Left ventricle myocardium superior (tissue), 1 donor: ENCODE data around the gene CATSPERB. TPM values are rescaled to one million over a fixed set of nuclear protein-coding genes. Genes with fewer than 3 reads are reported as not detected.
"Not testable (repeated sequence)": the region's sequence is repeated elsewhere in the genome, so short reads cannot be mapped to it uniquely, and the experiment has no call there.

Experiments
- ATAC-seq: fragments of 200-7000 bp; cut with Tn5 transposase; one replicate; pipeline ENCODE4 v1.9.1; 2020; ENCODE audit warnings: mild to moderate bottlenecking, moderate library complexity
- DNase-seq: peaks from one replicate; pipeline ENCODE4 v3.0.0-alpha.2; 2020
- intact Hi-C: fragments of 100-400 bp; cut with micrococcal nuclease; formaldehyde crosslinking; loops from one replicate; pipeline ENCODE4 v1.11.0; 2022
- total RNA-seq: library from RNA; stranded (reverse); fragmentation: NEBNext Ultra II Directional; extraction: Animal tissue kit (Norgen Biotek cat#: 25700); gene quantifications from one replicate; pipeline ENCODE4 v1.2.1, GENCODE V29; 2021
- donor health status: DM: no; HTN: yes; CAD: no; lungs with severe emphysema.

Gene CATSPERB
- total RNA-seq, 1 donor from 2014 or later: 0.37 TPM

DNA sequence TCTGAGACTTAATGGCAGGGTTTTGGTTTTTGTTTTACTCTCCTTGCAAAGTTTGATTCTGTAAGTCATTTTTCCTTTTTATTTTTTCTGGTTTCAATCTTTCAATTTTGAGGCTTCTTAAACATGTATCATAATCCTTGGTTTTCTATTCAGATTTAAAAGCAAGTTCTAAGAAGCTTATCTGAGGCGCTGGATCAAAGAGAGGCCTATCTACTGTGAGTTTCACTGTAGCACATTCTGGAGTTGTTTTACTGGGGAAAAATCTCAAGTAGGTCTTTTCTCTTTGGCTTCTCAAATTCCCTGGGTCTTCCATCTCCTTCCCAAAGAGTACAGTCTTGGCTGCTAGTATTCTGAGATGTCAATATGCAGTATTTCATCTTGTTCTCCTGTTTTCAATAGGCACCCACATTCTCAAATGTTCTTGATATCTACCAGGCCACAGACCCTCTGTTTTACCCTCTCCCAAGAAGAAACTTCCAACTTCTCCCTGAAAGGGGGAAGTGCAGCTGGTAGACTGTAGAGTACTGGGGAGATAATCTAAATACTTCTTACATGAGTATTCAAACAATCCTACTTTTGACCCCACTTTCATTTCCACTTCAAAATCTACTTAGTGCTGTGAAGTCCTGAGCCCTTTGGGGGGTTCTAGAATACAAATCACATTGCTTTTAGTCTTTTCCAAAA lies 10.9 kb upstream of the CATSPERB start:
- ATAC-seq: no peak
- DNase-seq: no peak
- intact Hi-C loops: no loop called here

DNA sequence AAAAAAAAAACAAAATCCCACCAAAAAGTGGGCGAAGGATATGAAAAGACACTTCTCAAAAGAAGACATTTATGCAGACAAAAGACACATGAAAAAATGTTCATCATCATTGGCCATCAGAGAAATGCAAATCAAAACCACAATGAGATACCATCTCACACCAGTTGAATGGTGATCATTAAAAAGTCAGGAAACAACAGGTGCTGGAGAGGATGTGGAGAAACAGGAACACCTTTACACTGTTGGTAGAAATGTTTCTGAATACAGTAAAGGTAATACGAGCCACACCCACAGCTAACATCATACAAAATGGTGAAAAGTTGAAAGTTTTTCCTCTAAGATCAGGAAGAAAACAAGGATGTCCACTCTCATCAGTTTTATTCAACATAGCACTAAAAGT lies 8.0 kb upstream of the CATSPERB start:
- DNase-seq, intact Hi-C loops, ATAC-seq: not testable (repeated sequence)

DNA sequence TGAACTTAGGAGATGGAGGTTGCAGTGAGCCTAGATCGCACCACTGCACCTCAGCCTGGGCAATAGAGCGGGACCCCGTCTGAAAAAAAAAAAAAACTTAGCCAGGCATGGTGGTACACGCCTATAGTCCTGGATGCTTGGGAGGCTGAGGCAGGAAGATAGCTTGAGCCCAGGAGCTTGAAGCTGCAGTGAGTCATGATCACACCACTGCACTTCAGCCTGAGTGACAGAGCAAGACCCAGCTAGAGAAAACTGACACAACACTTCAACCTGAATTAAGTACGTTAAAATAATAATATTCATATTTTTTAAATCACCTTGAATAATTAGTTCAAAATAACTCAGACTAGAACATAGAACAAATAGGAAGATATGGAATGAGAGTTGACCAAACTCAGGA lies 5.7 kb upstream of the CATSPERB start:
- ATAC-seq: no peak
- intact Hi-C loops: no loop called here
- no peak for DNase-seq

DNA sequence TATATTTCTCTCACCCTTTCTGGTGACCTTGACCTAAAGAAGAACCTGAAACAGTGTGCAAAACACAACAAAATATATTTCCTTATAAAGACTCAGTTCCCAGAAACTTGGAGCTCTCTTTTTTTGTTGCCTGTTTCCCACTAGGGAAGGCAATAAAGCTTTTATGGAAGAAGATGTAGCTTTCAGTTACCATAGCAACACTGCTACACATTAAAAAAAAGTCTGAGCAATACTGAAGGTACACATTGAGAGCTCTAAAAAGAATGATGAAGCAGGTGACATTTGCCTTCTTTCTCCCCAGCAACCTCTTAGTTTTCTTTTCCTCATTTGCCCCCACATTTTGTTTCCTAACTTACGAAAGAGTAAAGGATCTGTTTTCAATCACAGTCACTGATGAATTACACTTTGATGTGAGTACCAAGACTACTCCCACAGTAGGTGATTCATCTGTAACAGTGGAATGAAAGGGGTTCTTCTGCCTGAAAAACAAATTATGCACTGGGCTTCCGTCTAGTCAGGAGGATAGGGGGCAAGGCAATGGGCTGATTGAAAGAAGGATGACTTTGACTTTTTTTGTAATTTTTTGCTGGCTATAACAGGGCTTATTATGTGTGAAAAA lies 1.1 kb upstream of the CATSPERB start:
- DNase-seq (no peak), ATAC-seq (no peak)
- intact Hi-C loops: no loop called here

DNA sequence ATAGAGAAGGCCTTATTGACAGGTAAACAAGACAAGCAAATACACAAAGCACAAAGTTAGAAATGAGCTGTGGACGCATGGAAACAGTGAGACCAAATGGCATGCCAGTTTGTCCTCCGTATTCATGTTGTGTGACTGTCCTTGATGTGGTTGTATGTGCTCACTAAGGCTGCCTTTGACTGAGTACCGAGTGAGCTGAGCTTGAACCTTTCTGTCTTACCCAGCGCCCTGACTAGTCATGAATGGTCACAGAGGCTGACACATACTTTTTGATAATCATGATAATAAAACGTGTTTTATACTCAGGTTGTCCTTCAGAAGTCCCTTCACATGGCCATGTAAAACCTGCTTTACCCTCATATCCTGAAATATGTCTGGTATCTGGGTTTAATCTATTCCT lies 553 bp upstream of the CATSPERB start:
- ATAC-seq: no peak
- intact Hi-C loops: no loop called here
- no peak for DNase-seq

DNA sequence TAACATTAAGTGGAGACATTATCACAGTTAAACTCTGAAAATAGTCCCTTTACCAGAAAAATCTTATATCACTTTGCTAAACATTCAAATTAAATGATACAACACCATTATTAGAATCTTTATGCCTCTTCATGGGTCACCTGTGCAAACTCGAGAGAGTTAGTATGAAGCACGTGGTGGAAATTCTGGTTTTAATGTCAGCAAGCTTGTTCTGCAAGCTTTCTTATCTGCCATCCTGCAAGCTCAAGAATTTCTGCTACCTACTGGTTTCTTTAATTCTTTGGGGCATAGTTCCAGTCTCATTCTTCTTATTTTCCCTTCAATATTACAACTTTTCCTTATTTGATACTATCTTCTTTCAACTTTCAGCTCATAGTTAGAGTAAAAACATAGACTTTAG lies 868 bp downstream of the CATSPERB start:
- no peak for DNase-seq
- ATAC-seq: no peak

DNA sequence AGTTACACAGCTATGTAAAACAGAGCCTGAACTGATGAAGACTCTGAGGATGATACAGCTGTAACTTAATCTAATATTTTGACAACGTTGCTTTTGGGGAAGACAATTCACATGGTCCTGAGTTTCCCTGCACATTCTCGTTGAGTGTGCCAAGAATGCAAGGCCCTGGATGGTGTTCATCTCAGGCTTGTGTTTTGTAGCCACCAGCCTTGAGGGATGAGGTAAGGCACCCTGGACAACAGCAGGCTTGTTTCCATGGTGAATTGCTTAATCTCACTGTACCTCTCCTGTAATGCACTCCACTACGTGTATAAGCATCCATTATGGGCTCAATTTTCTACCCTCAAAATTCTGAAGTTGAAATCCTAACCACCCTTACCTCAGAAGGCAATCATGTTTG lies 2.1 kb downstream of the CATSPERB start:
- ATAC-seq: no peak
- no peak for DNase-seq
- intact Hi-C loops: no loop called here

More for the DNA sequence above, 868 bp downstream of the CATSPERB start:
- intact Hi-C loops: no loop called here

DNA sequence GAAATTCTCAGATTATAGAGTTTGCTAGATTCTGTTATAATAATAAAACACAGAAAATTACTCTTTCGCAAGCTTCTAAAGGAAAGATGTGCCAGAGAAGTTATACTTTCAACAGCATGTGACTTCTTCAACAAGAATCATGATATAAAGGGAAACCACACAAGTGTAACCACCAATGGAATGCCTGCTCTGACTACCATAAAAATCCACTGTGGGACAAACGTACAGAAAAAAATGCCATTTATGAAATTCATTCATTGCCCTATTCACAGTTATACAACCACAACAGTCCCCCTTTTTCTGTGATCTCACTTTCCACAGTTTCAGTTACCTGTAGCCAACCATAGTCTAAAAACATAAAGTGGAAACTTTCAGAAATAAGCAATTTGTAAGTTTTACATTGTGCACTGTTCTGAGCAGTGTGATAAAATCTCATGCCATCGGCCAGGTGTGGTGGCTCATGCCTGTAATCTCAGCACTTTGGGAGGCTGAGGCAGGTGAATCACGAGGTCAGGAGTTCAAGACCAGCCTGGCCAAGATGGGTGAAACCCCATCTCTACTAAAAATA lies 3.2 kb downstream of the CATSPERB start:
- no peak for ATAC-seq
- intact Hi-C loops: no loop called here
- DNase-seq: no peak

DNA sequence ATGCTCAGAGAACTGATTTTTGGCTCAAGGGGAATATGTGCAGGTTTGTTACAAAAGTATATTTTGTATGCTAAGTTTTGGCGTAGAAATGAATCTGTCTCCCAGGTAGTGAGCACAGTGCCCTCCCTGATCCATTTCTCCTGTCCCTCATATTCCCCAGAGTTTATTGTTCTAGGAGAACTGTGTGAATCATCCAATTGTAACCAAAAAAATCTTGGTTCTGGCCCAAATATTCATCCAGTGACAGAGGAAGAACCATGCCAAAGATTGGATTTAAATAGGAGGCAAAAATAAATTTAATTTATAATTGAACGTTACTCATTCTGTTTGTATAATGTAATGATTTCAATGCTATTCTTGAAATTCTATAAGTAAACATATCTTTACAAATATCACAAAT lies 4.8 kb downstream of the CATSPERB start:
- intact Hi-C loops: no loop called here
- DNase-seq (no peak), ATAC-seq (no peak)

DNA sequence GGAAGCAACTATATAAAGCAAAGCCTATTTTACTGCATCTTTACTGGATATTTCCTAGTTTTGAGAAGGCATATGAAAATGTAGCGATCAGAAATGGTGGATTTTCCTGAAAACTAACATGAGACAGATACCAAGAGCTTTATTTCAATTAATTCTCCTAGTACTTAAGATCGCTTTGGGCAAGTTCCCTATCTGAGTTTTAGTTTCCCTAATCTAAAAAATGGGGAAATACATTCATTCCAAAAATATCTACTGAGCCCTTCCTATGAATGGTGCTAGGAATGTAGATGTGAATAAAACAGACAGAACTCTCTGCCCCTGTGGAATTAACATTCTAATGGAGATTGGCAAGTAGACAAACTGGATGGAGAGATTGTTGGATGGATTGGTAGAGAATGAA lies 8.4 kb downstream of the CATSPERB start:
- no peak for DNase-seq
- no peak for ATAC-seq
- intact Hi-C loops: no loop called here

DNA sequence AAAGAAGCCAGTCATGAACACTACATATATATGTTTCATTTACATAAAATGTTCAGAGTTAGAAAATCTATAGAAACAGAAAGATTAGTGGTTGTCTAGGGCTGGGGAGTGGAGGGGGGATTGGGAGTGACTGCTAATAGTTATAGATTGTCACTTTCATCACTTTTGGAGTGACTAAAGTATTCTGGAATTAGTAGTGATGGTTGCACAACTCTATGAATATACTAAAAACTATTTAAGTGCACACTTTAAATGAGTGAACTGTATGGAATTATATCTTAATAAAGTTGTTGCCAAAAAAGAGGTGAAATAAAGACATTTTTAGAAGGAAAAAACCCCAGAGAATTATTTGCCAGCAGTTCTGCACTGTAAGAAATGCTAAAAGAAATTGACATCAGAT lies 9.5 kb downstream of the CATSPERB start:
- ATAC-seq (no peak), DNase-seq (no peak)
- intact Hi-C loops: no loop called here

DNA sequence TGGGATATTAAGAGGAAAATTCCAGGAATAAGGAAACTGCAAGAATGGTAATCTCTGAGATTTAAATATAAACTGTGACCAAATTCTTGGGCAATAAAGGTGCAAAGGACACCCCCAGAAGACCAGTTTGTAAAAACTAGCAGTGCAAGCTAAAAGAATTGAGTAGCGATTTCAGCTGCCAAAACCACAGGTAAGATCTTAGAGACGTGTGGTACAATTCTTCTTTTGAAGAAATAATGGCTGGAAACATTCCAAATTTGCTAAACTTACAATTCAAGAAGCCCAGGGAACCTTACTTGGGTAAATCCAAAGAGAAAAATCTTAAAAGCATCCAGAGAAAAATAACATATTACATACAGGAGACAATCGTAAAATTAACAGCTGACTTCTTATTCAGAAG lies 12.0 kb downstream of the CATSPERB start:
- DNase-seq: no peak
- no peak for ATAC-seq
- intact Hi-C loops: no loop called here

DNA sequence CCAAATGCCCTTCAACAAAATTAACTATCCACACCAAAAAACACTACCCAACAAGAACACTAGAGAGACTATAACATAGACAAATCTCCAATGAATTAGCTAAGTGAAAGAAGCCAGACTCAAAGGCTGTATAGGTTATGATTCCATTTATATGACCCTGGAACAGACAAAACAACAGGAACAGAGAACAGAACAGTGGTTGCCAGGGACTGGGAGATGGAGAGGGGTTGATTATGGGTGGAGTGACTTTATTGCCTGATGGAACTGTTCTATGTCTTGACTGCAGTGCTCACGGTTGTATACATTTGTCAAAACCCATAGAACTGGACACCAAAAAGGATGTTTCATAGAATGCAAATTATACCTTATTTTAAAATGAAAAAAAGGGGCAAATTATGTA lies 14.9 kb downstream of the CATSPERB start:
- intact Hi-C loops: no loop called here
- no peak for DNase-seq
- no peak for ATAC-seq

DNA sequence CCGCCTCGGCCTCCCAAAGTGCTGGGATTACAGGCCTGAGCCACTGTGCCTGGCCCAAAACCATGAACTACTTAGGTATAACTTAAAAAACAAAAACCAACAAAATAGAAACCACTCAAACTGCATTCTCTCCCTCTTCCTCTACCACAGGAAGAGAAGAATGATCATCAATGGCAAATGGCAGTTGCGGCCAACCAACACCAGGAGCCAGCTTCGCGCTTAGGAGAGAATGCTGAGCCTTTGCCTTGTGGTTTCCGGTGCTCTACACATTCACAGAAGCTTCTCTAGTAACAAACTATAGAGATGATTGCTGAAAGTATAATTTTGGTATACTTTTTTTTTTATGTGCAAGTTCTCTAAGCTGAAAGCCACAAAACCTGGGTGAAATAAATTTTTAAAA lies 17.1 kb downstream of the CATSPERB start:
- intact Hi-C loops: no loop called here
- ATAC-seq: no peak
- DNase-seq: no peak

DNA sequence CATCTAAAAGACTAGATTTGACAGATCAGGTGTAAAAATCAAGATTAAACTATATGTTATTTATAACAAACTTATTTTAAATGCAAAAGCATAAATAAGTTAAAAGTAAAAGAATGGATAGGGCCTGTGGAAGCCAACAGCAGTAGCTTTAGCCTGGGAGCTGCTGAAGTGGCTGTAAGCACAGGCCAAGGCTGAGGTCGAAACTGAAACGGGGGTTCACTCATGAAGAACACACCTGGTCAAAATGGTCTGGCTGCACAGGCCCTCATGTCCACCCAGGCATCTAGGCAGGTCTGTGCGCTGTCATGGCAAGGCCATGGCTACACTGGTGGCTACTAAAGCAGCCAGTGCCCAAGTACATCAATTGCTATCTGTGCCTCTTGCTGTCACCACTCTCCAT lies 23.1 kb downstream of the CATSPERB start:
- no peak for ATAC-seq
- intact Hi-C loops: no loop called here
- no peak for DNase-seq

DNA sequence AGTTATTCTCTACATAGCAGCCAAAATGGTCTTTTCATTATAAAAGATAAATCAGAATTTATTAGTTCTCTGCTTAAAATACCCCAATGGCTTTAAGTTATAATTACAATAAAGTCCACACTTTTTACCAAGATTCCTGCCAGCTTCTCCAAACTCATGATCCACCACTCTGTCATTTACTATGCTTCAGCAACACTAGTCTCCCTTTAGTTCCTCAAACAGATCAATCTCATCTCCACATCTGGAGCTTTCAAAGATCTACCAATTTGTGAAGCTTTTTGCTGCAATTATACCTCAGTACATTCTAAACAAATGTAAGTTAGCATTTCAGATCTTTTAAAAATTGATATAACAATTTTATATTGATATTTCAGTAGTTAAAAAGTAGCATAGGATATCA lies 24.9 kb downstream of the CATSPERB start:
- DNase-seq (no peak), ATAC-seq (no peak)
- intact Hi-C loops: no loop called here

DNA sequence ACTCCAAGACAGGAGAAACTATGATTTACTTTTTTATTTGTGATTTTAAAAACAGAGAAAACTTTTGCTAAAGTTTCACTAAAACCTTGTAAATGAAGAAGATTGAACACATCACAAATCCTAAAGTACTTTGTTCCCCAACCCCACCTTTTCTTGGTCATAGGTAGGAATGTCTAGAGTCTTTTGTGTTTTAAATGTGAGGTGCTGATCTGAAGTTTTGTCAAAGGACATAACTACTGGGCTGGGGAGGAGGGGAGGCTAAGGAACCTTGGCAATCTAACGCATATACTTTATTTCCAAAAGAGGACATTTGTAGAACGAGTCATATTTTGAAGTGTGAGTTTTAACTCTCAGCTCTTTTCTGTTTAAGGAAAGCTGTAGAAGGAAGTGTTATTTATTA lies 37.2 kb downstream of the CATSPERB start:
- intact Hi-C loops: no loop called here
- DNase-seq (no peak), ATAC-seq (no peak)

DNA sequence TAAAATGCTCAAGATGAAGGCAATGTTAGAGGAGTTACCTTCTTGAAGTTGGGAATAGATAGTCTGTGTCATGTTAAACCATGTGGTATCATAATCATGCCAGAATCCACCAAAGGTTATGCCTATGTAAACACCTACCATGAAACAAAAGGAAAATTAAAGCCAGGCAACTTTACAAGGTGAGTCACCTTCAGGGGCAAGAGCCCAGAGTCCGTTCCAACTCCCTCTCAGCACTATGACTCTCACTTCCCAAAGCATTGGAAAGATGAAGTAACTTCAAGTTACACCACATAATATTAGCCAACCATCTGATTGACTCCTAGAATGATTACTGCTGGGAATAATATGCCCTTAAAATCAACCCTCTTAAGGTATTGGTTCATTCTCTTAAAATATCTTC lies 38.5 kb downstream of the CATSPERB start:
- DNase-seq: no peak
- ATAC-seq: no peak
- intact Hi-C loops: no loop called here

DNA sequence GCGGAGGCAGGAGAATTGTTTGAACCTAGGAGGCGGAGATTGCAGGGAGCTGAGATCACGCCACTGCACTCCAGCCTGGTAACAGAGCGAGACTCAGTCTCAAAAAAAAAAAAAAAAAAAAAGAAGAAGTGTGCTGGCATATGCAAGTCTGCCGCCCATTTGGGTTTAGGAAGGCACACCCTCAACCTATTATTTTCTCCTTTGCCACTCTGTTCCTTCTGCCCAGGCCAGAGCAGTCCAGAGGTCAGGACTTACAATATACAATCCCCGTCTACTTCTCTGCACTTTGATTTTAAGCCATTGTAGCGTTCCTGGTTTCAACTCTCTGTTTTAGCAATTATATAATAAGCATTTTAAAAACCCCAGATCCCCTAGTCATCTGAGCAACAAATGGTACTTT lies 39.8 kb downstream of the CATSPERB start:
- ATAC-seq: no peak
- intact Hi-C loops: no loop called here
- no peak for DNase-seq

DNA sequence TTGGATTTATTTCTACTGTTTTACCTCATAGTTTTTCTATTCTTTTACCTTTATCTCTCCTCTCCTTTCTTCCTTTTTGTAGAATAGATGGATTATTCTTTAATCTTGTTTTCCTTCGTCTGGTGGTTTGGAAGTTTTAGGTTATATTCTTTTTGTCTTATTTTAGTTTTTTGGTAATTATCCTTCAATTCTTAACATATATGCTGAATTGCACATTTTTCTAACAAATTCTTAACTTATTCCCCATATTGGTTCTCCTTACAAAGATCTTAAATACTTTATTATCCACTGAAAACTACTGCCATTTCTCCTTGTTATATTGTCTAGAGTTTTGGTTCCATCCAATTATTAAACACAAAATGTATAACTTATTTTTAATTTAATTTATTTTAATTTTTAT lies 42.3 kb downstream of the CATSPERB start:
- DNase-seq (no peak), ATAC-seq (no peak)
- intact Hi-C loops: no loop called here

DNA sequence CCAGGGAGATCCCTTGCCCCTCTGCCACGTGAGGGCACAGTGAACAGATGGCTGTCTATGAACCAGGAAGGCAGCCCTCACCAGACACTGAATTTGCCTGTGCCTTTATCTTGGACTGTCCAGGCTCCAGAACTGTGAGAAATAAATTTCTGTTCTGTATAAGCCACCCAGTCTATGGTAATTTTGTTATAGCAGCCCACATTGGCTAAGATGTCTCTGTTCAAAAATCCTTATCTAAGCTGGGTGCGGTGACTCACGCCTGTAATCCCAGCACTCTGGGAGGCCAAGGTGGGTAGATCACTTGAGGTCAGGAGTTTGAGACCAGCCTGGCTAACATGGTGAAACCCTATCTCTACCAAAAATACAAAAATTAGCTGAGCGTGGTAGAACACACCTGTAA lies 44.5 kb downstream of the CATSPERB start:
- intact Hi-C loops, DNase-seq, ATAC-seq: not testable (repeated sequence)
